B cell (primary cell): ENCODE measurements around the gene SMIM5. TPM values are rescaled to one million over a fixed set of nuclear protein-coding genes. Genes with fewer than 3 reads are reported as not detected.

Experiments
- ATAC-seq: fragments of 200-7000 bp; cut with Tn5 transposase; one replicate; pipeline ENCODE4 v1.10.0; 2021; ENCODE audit warnings: low read depth, mild to moderate bottlenecking, moderate number of reproducible peaks, moderate library complexity
- CTCF ChIA-PET: fragments of 350-600 bp; sonication (Branson Sonifier 250); formaldehyde crosslinking; loops from one replicate; lab custom pipeline; 2021; ENCODE audit warnings: antibody characterized with exemption, inconsistent platforms; lab: Charles Lee
- POLR2A ChIA-PET: fragments of 350-600 bp; sonication (Branson Sonifier 250); formaldehyde crosslinking; loops from one replicate; lab custom pipeline; 2021; ENCODE audit warnings: antibody characterized with exemption; lab: Charles Lee
- DNase-seq: peaks from one replicate; pipeline ENCODE4 v3.0.0; 2013
- H2AFZ ChIP-seq: 2 replicates; pipeline ENCODE4 v1.6.1; 2012; ENCODE audit warnings: mild to moderate bottlenecking, low read depth, low read length; ENCODE audit not compliant: insufficient read depth, poor library complexity, severe bottlenecking
- H3K27ac ChIP-seq, 2 donors: 1 replicate in 1 of 2; 2 replicates in 1 of 2; pipeline ENCODE4 v1.5.1; 2012 to 2013; ENCODE audit warnings: low read length in 2 of 2, mild to moderate bottlenecking in 2 of 2, moderate library complexity in 1 of 2
- H3K27me3 ChIP-seq, 4 experiments: fragments of 200-600 bp in 1 of 4; sonication (generic) in 1 of 4; replicated peaks in 1 of 4; 1 replicate in 2 of 4; 2 replicates in 2 of 4; pipeline versions ENCODE4 v1.6.1 to v1.7.0; 2013 to 2016; ENCODE audit warnings: low read length in 3 of 4, mild to moderate bottlenecking in 2 of 4, mixed read lengths in 1 of 4, moderate library complexity in 1 of 4; ENCODE audit not compliant: insufficient read depth in 4 of 4, control insufficient read depth in 3 of 4; ENCODE audit errors: control extremely low read depth in 1 of 4
- H3K36me3 ChIP-seq, 2 experiments: replicated peaks in 1 of 2; 1 replicate in 1 of 2; 2 replicates in 1 of 2; pipeline versions ENCODE4 v1.6.1 to v1.7.1; 2013; ENCODE audit warnings: low read length in 1 of 2; ENCODE audit not compliant: insufficient read depth in 2 of 2, control insufficient read depth in 1 of 2; ENCODE audit errors: control extremely low read depth in 1 of 2, extremely low read depth in 1 of 2
- H3K4me1 ChIP-seq, 2 donors: fragments of 200-600 bp in 1 of 2; sonication (generic) in 1 of 2; 1 replicate in 1 of 2; 2 replicates in 1 of 2; pipeline versions ENCODE4 v1.5.1 to v1.6.1; 2013 to 2017; ENCODE audit warnings: low read length in 2 of 2; ENCODE audit not compliant: control insufficient read depth in 2 of 2, insufficient read depth in 2 of 2
- H3K4me2 ChIP-seq: replicated peaks from 2 replicates; pipeline ENCODE3; 2012; ENCODE audit warnings: mild to moderate bottlenecking, low read depth, low read length; ENCODE audit not compliant: poor library complexity, severe bottlenecking
- H3K4me3 ChIP-seq, 5 experiments: fragments of 200-600 bp in 1 of 5; sonication (generic) in 1 of 5; 1 replicate in 3 of 5; 2 replicates in 2 of 5; pipeline versions ENCODE4 v1.5.1 to v1.7.0; 2011 to 2016; ENCODE audit warnings: low read length in 4 of 5, mild to moderate bottlenecking in 4 of 5, low read depth in 2 of 5, control low read depth in 1 of 5, moderate library complexity in 1 of 5; ENCODE audit not compliant: insufficient read depth in 1 of 5; ENCODE audit errors: control extremely low read depth in 1 of 5, extremely low read depth in 1 of 5
- H3K79me2 ChIP-seq: fragments of 200-600 bp; sonication (generic); one replicate; pipeline ENCODE4 v1.6.0; 2016; ENCODE audit warnings: low read length; ENCODE audit not compliant: control insufficient read depth, insufficient read depth
- H3K9ac ChIP-seq: fragments of 200-600 bp; sonication (generic); 2 replicates; pipeline ENCODE4 v1.6.1; 2017; ENCODE audit warnings: mild to moderate bottlenecking, low read length, moderate library complexity
- H3K9me3 ChIP-seq, 3 donors: one replicate each; pipeline versions ENCODE4 v1.6.1 to v1.7.1; 2013; ENCODE audit warnings: low read length in 2 of 3; ENCODE audit not compliant: control insufficient read depth in 2 of 3, insufficient read depth in 1 of 3; ENCODE audit errors: control extremely low read depth in 1 of 3
- H4K20me1 ChIP-seq: 2 replicates; pipeline ENCODE4 v1.6.0; 2012; ENCODE audit warnings: mild to moderate bottlenecking, low read length; ENCODE audit not compliant: insufficient read depth, control insufficient read depth, poor library complexity, severe bottlenecking
- H3K27ac Mint-ChIP-seq: one replicate; pipeline ENCODE4 v1.8.0; 2021; ENCODE audit warnings: mixed read lengths
- H3K27me3 Mint-ChIP-seq: one replicate; pipeline ENCODE4 v1.8.0; 2021; ENCODE audit warnings: mixed read lengths
- H3K4me1 Mint-ChIP-seq: one replicate; pipeline ENCODE4 v1.8.0; 2021; ENCODE audit warnings: mixed read lengths
- H3K4me3 Mint-ChIP-seq: one replicate; pipeline ENCODE4 v1.8.0; 2021; ENCODE audit warnings: mixed read lengths
- H3K9me3 Mint-ChIP-seq: one replicate; pipeline ENCODE4 v1.8.0; 2022; ENCODE audit warnings: mixed read lengths; ENCODE audit not compliant: insufficient read depth
- CTCF ChIP-seq: fragments of 200-600 bp; IDR thresholded peaks from one replicate; pipeline ENCODE4 v1.8.0; 2022; ENCODE audit warnings: antibody characterized with exemption, mild to moderate bottlenecking
- EZH2 ChIP-seq: IDR thresholded peaks from 2 replicates; pipeline ENCODE4 v1.6.1; 2012; ENCODE audit warnings: borderline replicate concordance, low read depth, mild to moderate bottlenecking, moderate library complexity, low read length; ENCODE audit not compliant: insufficient read depth, poor library complexity, severe bottlenecking
- WGBS: methylation state at CpG from one replicate; pipeline ENCODE4 v1.1.5; 2013; ENCODE audit warnings: missing lambda C conversion rate; ENCODE audit not compliant: insufficient coverage; 5-methylcytosine and 5-hydroxymethylcytosine counted together
- intact Hi-C: fragments of 100-400 bp; cut with micrococcal nuclease; formaldehyde crosslinking; loops from one replicate; pipeline ENCODE4 v1.10.0; 2022
- polyA plus RNA-seq: library from polyadenylated mRNA; depleted of rRNA; stranded (reverse); fragments of >200 nt; gene quantifications from 2 replicates; pipeline ENCODE4 v1.2.3, GENCODE V29; 2012
- total RNA-seq, 2 donors: library from RNA; stranded (reverse); fragments of 120-200 nt in 1 of 2; gene quantifications; 1 replicate in 1 of 2; 2 replicates in 1 of 2; pipeline versions ENCODE4 v1.2.3 to v1.2.4, GENCODE V29; 2013 to 2022

The SMIM5 gene
- total and polyA plus RNA-seq, 2 donors (not counting 1 experiment from before 2014, with no cell fraction given), result 0.62 to 7.6 TPM

GRCh38 chr17:75589919-75590303, 43.3 kb upstream of the SMIM5 start:
- Mint-ChIP-seq H3K4me1 (peaks cover 19% of the 10 kb centered on the region), H3K9me3 (no peaks in the 10 kb centered on the region), H3K27me3 (no peaks in the 10 kb centered on the region), H3K27ac (peak overlapping the region; percentile 15), H3K4me3 (peak overlapping the region; percentile 67)
- ChIA-PET POLR2A (no interaction called here), CTCF (interaction anchor here (0.9 to 2.5 kb wide), 5 partner anchors 11 to 74 kb away, joined by 3 to 13 read pairs (median 4); partner anchors contain the start of genes LLGL2, SMIM5 and TSEN54)
- no peak overlapping the region for H2AFZ ChIP-seq
- DNase-seq, result no peak
- intact Hi-C loops, result loop anchor here (1.0 to 2.0 kb wide), 7 partner anchors 19 to 329 kb away; partner anchors contain the start of genes GGA3, LLGL2, MRPS7 and SLC25A19
- TF ChIP-seq EZH2, result no peak
- TF ChIP-seq CTCF, result no peak
- H4K20me1 ChIP-seq, result peaks cover 16% of the 10 kb centered on the region
- peaks cover 4 to 20% of the 10 kb centered on the region in 2 donors for H3K4me1 ChIP-seq
- peaks cover 0 to 14% of the 10 kb centered on the region in 2 experiments for H3K36me3 ChIP-seq
- H3K27me3 ChIP-seq, result no peaks in the 10 kb centered on the region
- 90% methylated on average over 25 of the region's 29 CpGs for WGBS
- peak overlapping the region in 2 of 5 experiments; percentile 52 to 87 for H3K4me3 ChIP-seq
- no peaks in the 10 kb centered on the region for H3K79me2 ChIP-seq
- peak overlapping the region; percentile 99 for H3K4me2 ChIP-seq
- H3K9ac ChIP-seq, result peak overlapping the region; percentile 46
- H3K9me3 ChIP-seq, result no peaks in the 10 kb centered on the region
- no peak overlapping the region for H3K27ac ChIP-seq
- ATAC-seq, result no peak

DNA sequence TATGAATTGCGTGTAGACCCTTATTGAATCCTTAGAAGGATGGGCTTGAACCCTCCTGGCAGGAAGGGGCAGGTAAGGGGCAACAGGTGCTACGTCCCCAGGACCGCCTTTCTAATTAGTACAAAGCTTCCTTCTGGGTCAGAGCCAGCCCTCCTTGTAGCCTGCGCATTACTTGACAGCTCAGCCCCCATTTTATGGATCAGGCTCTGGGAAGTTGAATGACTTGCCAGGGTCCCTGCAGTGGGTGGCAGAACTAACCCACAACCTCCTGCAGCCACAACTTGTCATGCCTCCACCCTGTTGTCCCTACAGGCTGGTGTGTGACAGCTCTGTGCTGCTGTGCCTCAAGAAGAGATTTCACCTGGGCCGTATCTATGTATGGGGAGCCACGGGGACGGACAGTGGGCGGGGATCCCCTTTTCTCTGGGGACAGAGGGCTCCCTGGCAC, 42.9 kb upstream of the SMIM5 start:
- H3K4me2 ChIP-seq, result peak overlapping the region; percentile 99
- intact Hi-C loops, result no loop called here
- peak; percentile 42 for DNase-seq
- H3K9me3 Mint-ChIP-seq, result no peaks in the 10 kb centered on the region
- CTCF ChIA-PET, result interaction anchor here (0.9 to 2.5 kb wide), 5 partner anchors 11 to 74 kb away, joined by 3 to 13 read pairs (median 4); partner anchors contain the start of genes LLGL2, SMIM5 and TSEN54
- POLR2A ChIA-PET, result no interaction called here
- H3K27ac ChIP-seq, result no peak overlapping the region
- H3K4me3 ChIP-seq, result no peak overlapping the region
- no peak overlapping the region for H3K9ac ChIP-seq
- H3K9me3 ChIP-seq, result no peaks in the 10 kb centered on the region
- peaks cover 4 to 20% of the 10 kb centered on the region in 2 donors for H3K4me1 ChIP-seq
- H2AFZ ChIP-seq, result no peak overlapping the region
- no peaks in the 10 kb centered on the region for H3K79me2 ChIP-seq
- peak overlapping the region; percentile 67 for H3K4me3 Mint-ChIP-seq
- H4K20me1 ChIP-seq, result peaks cover 16% of the 10 kb centered on the region
- H3K27ac Mint-ChIP-seq, result peak overlapping the region; percentile 16
- WGBS, result 63% methylated on average over 6 of the region's 8 CpGs
- H3K36me3 ChIP-seq, result peaks cover 0 to 14% of the 10 kb centered on the region in 2 experiments
- H3K27me3 ChIP-seq, result no peaks in the 10 kb centered on the region
- no peaks in the 10 kb centered on the region for H3K27me3 Mint-ChIP-seq
- H3K4me1 Mint-ChIP-seq, result peaks cover 19% of the 10 kb centered on the region
- ATAC-seq, result no peak
- TF ChIP-seq EZH2 (no peak), CTCF (no peak)
